ENCODE results near the gene ZNF440.

GRCh38 chr19:11868188-11868587, 54.1 kb downstream of the ZNF440 start:
- TF ChIP-seq CTCF (conservative IDR thresholded peaks at IDR 0.05 in 1 of 2, IDR thresholded peaks at IDR 0.05 in 1 of 2; ENCODE audit: low read depth in 1 of 2, low read length in 2 of 2) (no peak), EZH2 (IDR thresholded peaks at IDR 0.05; ENCODE audit: low read length, missing control alignments) (no peak)

Measured in fibroblast of lung (primary cell).